BLaER1 (cell line): ENCODE measurements around the gene ZMYND8.
A peak's percentile ranks its signal among the peaks of the same experiment; 100 is the strongest.

Source experiments
- H3K27ac ChIP-seq: shearing (Covaris generic); formaldehyde crosslinking; 2 replicates; pipeline ENCODE4 v1.8.1; 2022
- H3K27me3 ChIP-seq: shearing (Covaris generic); formaldehyde crosslinking; 2 replicates; pipeline ENCODE4 v1.8.1; 2022
- H3K36me3 ChIP-seq: shearing (Covaris generic); formaldehyde crosslinking; 2 replicates; pipeline ENCODE4 v1.8.1; 2022
- H3K4me1 ChIP-seq: shearing (Covaris generic); formaldehyde crosslinking; 2 replicates; pipeline ENCODE4 v1.8.1; 2022
- H3K4me2 ChIP-seq: shearing (Covaris generic); formaldehyde crosslinking; 2 replicates; pipeline ENCODE4 v1.8.1; 2022
- H3K4me3 ChIP-seq: shearing (Covaris generic); formaldehyde crosslinking; 2 replicates; pipeline ENCODE4 v1.8.1; 2022
- H3K9ac ChIP-seq: shearing (Covaris generic); formaldehyde crosslinking; 2 replicates; pipeline ENCODE4 v1.8.1; 2022
- H3K9me3 ChIP-seq: shearing (Covaris generic); formaldehyde crosslinking; 2 replicates; pipeline ENCODE4 v1.8.1; 2022
- H4K20me1 ChIP-seq: shearing (Covaris generic); formaldehyde crosslinking; 2 replicates; pipeline ENCODE4 v1.8.1; 2022
- Cebpa-rat ChIP-seq: shearing (Covaris generic); IDR thresholded peaks from 2 replicates; pipeline ENCODE4 v1.8.1; 2022

ZMYND8 gene

DNA sequence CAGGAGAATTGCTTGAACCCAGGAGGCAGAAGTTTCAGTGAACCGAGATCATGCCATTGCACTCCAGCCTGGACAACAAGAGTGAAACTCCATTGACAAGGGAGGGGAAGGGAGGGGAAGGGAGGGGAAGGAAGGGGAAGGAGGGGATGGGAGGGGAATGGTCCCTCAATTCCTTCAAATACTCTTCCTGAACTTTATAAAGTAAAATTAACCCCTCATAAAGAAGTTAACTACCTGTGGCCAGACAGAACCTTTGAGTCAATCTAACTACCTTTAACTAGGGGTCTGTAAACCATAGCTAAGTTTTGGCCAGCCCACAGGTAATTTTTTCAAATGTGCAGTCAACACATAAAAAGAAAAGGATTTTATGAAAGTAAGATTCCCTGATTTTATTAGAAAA lies 131.0 kb downstream of the ZMYND8 start:
- Histone ChIP-seq H3K27me3 (no peaks in the 10 kb centered on the region), H3K4me3 (no peak overlapping the region), H4K20me1 (peaks cover 87% of the 10 kb centered on the region), H3K4me1 (peaks cover 60% of the 10 kb centered on the region), H3K36me3 (peaks cover 98% of the 10 kb centered on the region), H3K9ac (no peak overlapping the region), H3K4me2 (peak overlapping the region; percentile 4; the same call in 1 of the 2 replicates), H3K9me3 (no peaks in the 10 kb centered on the region), H3K27ac (no peak overlapping the region)
- TF ChIP-seq Cebpa-rat: no peak

DNA sequence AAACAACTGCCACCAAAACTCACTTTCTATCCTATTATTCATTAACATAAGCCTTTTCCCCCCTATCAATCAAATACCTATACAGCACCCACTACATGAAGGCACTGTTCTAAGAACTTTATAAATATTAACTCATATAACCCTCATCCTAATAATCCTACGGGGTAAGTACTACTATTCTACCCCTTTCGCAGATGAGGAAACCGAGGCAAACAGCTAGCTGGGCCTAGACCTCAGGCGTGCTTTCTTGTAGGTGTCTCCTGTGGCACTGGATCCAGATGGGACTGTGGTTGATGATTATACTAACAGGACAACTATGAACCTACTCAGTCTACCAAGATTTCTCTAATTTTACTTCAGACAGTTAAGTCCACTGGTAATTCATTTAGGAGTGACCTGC lies 131.6 kb downstream of the ZMYND8 start:
- H3K4me1 ChIP-seq: peaks cover 64% of the 10 kb centered on the region
- no peak overlapping the region for H3K27ac ChIP-seq
- peaks cover 98% of the 10 kb centered on the region for H3K36me3 ChIP-seq
- no peak overlapping the region for H3K4me2 ChIP-seq
- H3K9ac ChIP-seq: no peak overlapping the region
- no peaks in the 10 kb centered on the region for H3K27me3 ChIP-seq
- H3K9me3 ChIP-seq: no peaks in the 10 kb centered on the region
- H4K20me1 ChIP-seq: peaks cover 86% of the 10 kb centered on the region
- no peak for TF ChIP-seq Cebpa-rat
- H3K4me3 ChIP-seq: no peak overlapping the region

DNA sequence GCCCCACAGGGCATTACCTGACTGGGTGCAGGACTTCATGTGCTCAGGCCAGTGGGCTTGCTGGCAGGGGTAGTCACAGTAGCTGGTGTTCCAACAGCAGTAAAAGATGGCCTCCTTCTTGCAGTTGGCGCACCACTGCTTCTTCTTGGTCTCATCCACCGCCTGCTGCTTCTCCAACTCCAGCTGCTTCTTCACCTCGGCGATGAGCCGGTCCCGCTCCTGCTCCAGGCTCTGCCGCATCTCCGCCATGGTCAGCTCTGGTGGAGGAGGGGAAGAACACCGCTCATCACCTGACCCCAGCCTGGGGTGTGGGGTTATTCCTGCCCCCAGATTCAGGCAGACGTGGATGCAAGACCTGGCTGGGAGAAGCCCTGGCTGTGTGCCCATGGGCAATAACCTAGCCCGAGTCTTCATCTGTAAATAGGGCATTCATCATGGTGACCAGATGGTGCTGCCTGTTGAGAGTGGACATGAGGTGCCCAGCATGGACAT lies 132.2 kb downstream of the ZMYND8 start:
- no peak for TF ChIP-seq Cebpa-rat
- H3K9ac ChIP-seq: no peak overlapping the region
- peaks cover 86% of the 10 kb centered on the region for H4K20me1 ChIP-seq
- no peaks in the 10 kb centered on the region for H3K27me3 ChIP-seq
- no peak overlapping the region for H3K4me3 ChIP-seq
- peaks cover 98% of the 10 kb centered on the region for H3K36me3 ChIP-seq
- no peak overlapping the region for H3K4me2 ChIP-seq
- H3K27ac ChIP-seq: 0 out of 2 replicates have a peak overlapping the region, but pooled peaks have one; percentile 16
- H3K9me3 ChIP-seq: no peaks in the 10 kb centered on the region
- H3K4me1 ChIP-seq: peaks cover 68% of the 10 kb centered on the region

DNA sequence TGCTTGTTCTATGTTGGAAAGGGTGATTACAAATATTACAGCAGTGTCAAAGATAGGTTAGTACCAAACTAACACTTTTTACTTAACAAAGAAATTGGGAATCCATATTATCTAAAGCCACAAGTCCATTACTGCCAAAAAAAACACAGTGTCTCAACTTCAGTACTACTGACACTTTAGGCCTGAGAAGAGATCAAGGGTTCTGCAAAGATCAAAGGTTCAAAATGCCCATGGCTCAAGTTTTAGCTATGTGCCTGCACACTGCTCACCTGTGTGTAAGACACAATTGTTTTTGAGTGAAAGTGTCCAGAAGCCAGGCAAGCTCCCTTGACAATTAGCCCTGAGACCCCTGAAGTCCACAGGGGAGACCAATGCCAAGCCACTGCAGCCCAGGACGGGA lies 132.6 kb downstream of the ZMYND8 start:
- Histone ChIP-seq H4K20me1 (peaks cover 82% of the 10 kb centered on the region), H3K27me3 (no peaks in the 10 kb centered on the region), H3K4me2 (no peak overlapping the region), H3K4me3 (no peak overlapping the region), H3K4me1 (peaks cover 73% of the 10 kb centered on the region), H3K9me3 (no peaks in the 10 kb centered on the region), H3K9ac (no peak overlapping the region), H3K36me3 (peaks cover 98% of the 10 kb centered on the region), H3K27ac (no peak overlapping the region)
- TF ChIP-seq Cebpa-rat: no peak

DNA sequence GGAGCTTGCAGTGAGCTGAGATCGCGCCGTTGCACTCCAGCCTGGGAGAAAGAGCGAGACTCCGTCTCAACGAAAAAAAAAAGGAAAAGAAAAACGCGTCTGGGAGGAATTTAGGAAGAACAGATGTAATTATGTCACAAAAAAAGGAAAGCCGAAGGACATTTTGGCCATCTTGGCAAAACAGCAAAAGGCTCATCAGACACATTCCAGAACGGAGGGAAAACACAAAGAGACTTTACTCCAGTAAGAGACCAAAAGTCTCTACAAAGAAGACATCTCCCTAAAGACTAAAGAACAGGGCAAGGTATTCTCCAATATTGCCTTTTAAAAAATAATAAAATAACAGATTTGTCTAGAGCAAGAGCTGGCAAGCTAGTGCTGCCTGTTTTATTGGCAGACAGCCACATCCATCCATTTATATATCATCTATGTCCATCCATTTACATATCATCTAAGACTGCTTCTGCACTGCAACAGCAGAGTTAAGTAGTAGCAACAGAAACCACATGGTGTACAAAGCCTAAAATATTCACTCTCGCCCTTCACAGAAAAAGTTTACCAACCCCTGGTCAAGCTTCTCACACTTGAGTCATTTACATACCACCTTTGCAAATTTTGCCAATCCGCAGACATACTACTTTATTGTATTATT lies 133.9 kb downstream of the ZMYND8 start:
- no peak overlapping the region for H3K9ac ChIP-seq
- H3K9me3 ChIP-seq: no peaks in the 10 kb centered on the region
- no peak for TF ChIP-seq Cebpa-rat
- peak overlapping the region; percentile 72 for H3K4me2 ChIP-seq
- H3K36me3 ChIP-seq: peaks cover 98% of the 10 kb centered on the region
- H3K4me1 ChIP-seq: peaks cover 86% of the 10 kb centered on the region
- peak overlapping the region; percentile 56; the same call in 1 of the 2 replicates for H3K27ac ChIP-seq
- peaks cover 85% of the 10 kb centered on the region for H4K20me1 ChIP-seq
- H3K27me3 ChIP-seq: no peaks in the 10 kb centered on the region
- H3K4me3 ChIP-seq: no peak overlapping the region

DNA sequence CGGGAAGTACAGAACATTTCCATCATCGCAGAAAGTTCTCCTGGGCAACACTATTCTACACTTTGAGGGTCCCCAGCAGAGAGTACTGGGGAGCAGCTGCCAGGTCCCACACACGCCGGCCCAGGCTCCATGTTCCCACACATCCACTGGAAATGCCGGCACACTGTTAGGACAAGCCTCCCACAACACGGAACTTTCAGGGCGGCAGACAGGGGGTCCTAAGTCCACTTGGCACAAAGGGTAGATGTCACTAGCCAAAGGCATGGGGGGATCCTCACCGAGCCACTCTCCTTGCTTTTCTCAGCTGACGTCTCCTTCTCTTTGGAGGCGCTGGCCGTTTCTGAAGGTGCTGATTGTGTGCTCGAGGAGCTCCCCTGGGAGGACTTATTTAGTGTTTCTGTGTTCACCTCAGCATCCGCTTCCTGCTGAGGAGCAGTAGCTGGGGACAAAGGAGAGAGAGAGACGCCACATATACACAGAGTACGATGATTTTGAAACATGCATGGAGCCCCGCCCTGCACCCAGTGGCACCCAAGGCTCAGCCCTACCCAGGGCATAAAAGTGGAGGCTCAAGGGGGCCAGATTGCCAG lies 135.4 kb downstream of the ZMYND8 start:
- Histone ChIP-seq H3K36me3 (peaks cover 98% of the 10 kb centered on the region), H3K27ac (peak overlapping the region; percentile 56), H3K27me3 (no peaks in the 10 kb centered on the region), H3K4me1 (peaks cover 89% of the 10 kb centered on the region), H3K4me2 (peak overlapping the region; percentile 72), H3K9ac (peak overlapping the region; percentile 37; the same call in 1 of the 2 replicates), H3K4me3 (no peak overlapping the region), H3K9me3 (no peaks in the 10 kb centered on the region), H4K20me1 (peaks cover 84% of the 10 kb centered on the region)
- TF ChIP-seq Cebpa-rat: no peak

DNA sequence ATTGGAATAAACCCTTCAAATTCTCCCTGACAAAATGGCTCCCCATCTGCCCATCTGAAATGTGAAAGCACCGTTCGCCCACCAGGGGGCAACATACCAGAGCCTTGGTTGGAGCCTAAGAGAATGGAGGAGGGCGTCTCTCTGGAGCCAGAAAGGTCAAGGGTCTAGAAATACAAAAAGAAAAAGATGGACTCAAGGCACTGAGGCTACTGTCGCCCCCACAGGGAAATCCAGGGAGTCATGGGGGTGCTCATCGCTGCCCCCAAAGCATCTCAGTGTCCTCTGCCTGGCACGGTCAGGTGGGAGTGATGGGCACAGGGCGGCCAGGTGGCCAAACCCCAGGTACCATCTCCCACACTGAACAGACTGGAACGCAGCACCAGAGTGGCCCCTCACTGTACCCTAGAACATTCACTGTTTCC lies 136.3 kb downstream of the ZMYND8 start:
- Histone ChIP-seq H3K4me3 (no peak overlapping the region), H3K4me2 (peak overlapping the region; percentile 31; the same call in 1 of the 2 replicates), H3K36me3 (peaks cover 100% of the 10 kb centered on the region), H3K27me3 (no peaks in the 10 kb centered on the region), H3K9ac (no peak overlapping the region), H3K9me3 (no peaks in the 10 kb centered on the region), H4K20me1 (peaks cover 89% of the 10 kb centered on the region), H3K4me1 (peaks cover 90% of the 10 kb centered on the region), H3K27ac (no peak overlapping the region)
- no peak for TF ChIP-seq Cebpa-rat

DNA sequence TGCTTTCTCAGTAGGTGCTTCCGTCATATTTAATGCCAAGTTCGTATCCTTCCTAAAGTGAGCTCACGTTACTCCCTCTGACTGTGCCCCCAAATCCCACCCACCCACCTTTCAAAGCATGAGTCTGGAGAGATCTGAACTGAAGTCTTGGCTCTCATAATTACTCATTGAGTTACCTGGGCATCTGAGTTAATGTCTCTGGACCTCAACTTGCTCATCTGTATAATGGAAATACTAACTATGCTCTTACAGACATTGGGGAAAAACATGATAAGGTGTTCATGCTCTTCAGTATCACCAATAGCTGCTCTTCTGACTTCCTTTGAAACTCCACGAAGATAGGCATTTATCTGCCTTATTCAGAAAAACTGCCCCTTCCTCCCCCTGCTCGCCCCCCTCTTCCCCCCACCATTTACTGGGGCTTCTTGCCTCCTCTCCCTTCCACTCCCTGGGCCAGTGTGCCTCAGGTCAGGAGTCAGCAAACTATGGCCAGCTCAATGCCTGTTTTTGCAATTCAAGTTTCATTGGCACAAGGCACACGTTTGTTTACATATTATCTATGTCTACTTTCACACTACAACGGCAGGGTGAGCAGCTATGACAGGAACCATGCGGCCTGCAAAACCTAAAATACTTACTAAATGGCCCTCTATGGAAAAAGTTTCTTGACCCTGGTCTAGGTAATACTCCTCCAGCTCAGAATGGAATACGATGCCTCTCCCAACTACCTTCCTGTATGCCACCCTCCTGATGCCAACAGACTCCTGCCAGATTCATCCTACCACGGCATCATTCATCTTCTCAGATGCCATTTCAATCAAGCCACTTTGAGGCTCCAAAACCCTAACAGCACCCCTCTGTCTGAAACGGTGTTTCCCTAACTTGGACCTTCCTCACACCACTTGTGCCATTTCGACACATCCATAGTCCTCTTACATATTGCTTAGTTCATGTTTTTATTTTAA lies 138.7 kb downstream of the ZMYND8 start:
- H3K36me3 ChIP-seq: peaks cover 100% of the 10 kb centered on the region

DNA sequence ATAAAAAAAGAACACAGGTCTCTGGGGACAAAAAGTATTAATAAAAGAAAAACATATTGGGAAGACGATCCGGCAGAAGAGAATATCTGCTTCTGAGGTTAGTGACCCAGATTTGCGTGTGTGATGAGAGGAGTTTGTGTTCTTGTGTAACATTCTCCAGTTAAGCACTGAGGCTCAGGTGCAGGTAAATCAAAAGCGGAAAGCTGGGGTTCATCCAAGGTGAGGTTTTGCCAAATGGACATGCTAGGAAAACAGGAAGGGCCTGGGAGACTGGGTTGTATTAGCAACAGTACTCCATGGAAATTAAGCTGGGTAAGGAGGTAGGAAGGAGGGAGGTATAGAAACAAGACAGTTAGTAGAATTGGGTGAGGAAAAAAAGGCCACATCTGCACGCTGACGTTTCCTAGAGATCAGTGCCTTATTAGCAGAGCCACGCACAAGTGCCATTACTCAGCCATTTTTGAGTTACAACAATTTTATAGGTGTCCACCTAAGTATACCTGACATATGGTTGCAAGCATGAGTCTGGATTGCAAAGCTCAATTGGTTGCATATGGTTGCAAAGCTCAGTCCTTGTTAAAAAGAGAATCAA lies 139.6 kb downstream of the ZMYND8 start:
- Histone ChIP-seq H3K27me3 (no peaks in the 10 kb centered on the region), H3K9ac (no peak overlapping the region), H3K4me1 (peaks cover 64% of the 10 kb centered on the region), H3K4me3 (no peak overlapping the region), H3K27ac (no peak overlapping the region), H3K4me2 (no peak overlapping the region), H4K20me1 (peaks cover 95% of the 10 kb centered on the region), H3K9me3 (no peaks in the 10 kb centered on the region), H3K36me3 (peaks cover 100% of the 10 kb centered on the region)
- TF ChIP-seq Cebpa-rat: no peak

More for the DNA sequence above, 138.7 kb downstream of the ZMYND8 start:
- H3K9ac ChIP-seq: no peak overlapping the region
- H3K9me3 ChIP-seq: no peaks in the 10 kb centered on the region
- peaks cover 67% of the 10 kb centered on the region for H3K4me1 ChIP-seq
- no peak for TF ChIP-seq Cebpa-rat
- no peak overlapping the region for H3K27ac ChIP-seq
- no peaks in the 10 kb centered on the region for H3K27me3 ChIP-seq
- H3K4me3 ChIP-seq: no peak overlapping the region
- H3K4me2 ChIP-seq: 0 out of 2 replicates have a peak overlapping the region, but pooled peaks have one; percentile 3
- H4K20me1 ChIP-seq: peaks cover 95% of the 10 kb centered on the region
